ENCODE data around the gene NOTCH3.

NOTCH3 gene

GRCh38 chr19:15241259-15241910 lies 40.6 kb upstream of the NOTCH3 start:
- no peak for TF ChIP-seq CTCF (IDR thresholded peaks at IDR 0.05)

- no peak for TF ChIP-seq CTCF (IDR thresholded peaks at IDR 0.05)
Observed at GRCh38 chr19:15240515-15240914, 39.7 kb upstream of the NOTCH3 start.

- TF ChIP-seq CTCF (IDR thresholded peaks at IDR 0.05) = no peak
Observed at GRCh38 chr19:15239337-15239949, 38.6 kb upstream of the NOTCH3 start.

GRCh38 chr19:15238639-15239155 lies 37.9 kb upstream of the NOTCH3 start:
- TF ChIP-seq CTCF (IDR thresholded peaks at IDR 0.05) = no peak

DNA sequence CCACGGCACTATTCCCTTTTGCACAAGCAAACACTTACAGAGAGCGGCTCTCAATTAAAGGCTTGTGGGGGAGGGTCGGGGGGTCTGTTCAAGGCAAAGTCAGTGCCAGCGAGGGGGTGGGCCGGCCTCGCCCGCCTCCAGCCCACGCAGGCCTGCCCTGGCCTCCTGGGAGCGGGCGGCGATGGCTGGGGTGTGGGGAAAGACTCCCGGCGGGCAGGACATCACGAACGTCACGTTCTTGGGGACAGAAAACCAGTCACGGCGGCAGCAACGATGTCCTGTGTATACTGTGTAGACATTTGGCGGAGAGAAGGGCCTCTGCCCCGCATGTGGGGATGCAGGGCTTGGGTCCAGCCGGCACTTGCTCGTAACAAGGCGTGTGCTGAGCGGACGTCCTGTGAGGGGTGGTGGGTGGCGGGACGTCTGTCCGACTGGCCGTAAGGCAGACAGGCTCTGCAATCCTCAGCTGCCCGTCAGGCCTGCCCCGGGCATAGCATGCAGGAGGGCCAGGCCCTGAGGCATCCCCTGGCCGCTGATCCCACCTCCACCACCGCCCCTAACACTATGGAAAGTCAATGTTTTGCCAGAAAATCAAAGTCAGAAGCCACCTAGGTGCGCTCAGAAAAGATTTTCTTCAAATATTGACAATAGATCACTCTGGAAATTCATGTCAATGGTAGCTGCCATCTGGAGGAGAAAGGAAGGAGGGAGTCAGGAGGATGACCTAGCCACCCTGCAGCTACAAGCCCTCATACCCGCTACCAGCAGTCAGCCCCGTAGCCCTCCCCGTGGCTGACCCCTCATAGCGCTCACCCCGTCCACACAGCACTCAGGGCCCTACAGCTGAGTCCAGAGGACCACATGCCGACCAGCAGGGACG lies 37.2 kb upstream of the NOTCH3 start:
- TF ChIP-seq CTCF (IDR thresholded peaks at IDR 0.05) = no peak

GRCh38 chr19:15236886-15237285 lies 36.1 kb upstream of the NOTCH3 start:
- no peak for TF ChIP-seq CTCF (IDR thresholded peaks at IDR 0.05)

- no peak for TF ChIP-seq CTCF (IDR thresholded peaks at IDR 0.05)
Observed at GRCh38 chr19:15235781-15236180, 35.0 kb upstream of the NOTCH3 start.

Data from LNCAP (cell line).